Mammary epithelial cell (primary cell): ENCODE data around the gene RIF1.

Experiments
- EZH2 ChIP-seq: IDR thresholded peaks from 2 replicates; pipeline ENCODE4 v1.6.1; 2012; ENCODE audit warnings: low read length, inconsistent platforms, borderline replicate concordance
- TF ChIP-seq, protein P1 (sequence below), 2 donors: IDR thresholded peaks in 1 of 2; conservative IDR thresholded peaks in 1 of 2; 2 replicates each; pipeline ENCODE4 v1.5.1; 2011 to 2012; ENCODE audit warnings: inconsistent platforms in 2 of 2, low read length in 2 of 2, mild to moderate bottlenecking in 2 of 2, control low read depth in 1 of 2, low read depth in 1 of 2; ENCODE audit not compliant: insufficient read depth in 1 of 2; ENCODE audit errors: extremely low read depth in 1 of 2

DNA sequence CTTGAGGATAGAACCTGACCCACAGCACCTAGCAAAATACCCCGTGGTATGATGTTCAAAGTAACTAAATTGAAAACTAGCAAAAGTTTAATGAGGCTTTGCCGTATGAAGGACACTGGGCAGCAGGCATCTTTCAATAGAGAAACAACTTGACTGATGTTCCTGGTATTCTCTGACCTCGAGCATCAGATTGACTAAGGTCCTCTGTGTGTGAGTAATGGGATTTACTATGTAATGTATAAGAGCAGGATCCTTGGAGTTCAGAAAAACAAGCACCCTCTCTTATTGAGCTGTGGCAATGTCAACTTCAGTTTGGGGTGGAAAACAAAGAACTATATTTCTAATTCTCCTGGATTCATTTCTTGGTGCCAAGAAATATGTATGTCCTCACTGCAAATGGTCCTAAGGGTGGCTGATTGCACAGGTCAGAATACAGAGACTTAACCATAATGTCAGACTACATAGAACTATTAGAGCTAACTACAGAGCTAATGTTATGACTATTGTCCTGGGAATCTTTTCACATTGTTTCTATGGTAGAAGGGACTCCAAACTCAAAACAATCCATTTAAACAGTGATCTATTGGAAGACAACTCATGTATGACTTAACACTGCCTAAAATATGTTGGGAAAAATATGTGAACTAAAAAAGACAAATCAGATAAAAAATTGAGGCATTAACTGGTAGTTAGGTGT is 47.9 kb upstream of the RIF1 start:
- no peak for TF ChIP-seq EZH2
- TF ChIP-seq, protein P1, sequence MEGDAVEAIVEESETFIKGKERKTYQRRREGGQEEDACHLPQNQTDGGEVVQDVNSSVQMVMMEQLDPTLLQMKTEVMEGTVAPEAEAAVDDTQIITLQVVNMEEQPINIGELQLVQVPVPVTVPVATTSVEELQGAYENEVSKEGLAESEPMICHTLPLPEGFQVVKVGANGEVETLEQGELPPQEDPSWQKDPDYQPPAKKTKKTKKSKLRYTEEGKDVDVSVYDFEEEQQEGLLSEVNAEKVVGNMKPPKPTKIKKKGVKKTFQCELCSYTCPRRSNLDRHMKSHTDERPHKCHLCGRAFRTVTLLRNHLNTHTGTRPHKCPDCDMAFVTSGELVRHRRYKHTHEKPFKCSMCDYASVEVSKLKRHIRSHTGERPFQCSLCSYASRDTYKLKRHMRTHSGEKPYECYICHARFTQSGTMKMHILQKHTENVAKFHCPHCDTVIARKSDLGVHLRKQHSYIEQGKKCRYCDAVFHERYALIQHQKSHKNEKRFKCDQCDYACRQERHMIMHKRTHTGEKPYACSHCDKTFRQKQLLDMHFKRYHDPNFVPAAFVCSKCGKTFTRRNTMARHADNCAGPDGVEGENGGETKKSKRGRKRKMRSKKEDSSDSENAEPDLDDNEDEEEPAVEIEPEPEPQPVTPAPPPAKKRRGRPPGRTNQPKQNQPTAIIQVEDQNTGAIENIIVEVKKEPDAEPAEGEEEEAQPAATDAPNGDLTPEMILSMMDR (conservative IDR thresholded peaks at IDR 0.05 in 1 of 2, IDR thresholded peaks at IDR 0.05 in 1 of 2; ENCODE audit: extremely low read depth in 1 of 2, insufficient read depth in 1 of 2, low read depth in 1 of 2, low read length in 2 of 2), result no peak
